Measurements from ENCODE around the gene KCNE3.

The KCNE3 gene

DNA sequence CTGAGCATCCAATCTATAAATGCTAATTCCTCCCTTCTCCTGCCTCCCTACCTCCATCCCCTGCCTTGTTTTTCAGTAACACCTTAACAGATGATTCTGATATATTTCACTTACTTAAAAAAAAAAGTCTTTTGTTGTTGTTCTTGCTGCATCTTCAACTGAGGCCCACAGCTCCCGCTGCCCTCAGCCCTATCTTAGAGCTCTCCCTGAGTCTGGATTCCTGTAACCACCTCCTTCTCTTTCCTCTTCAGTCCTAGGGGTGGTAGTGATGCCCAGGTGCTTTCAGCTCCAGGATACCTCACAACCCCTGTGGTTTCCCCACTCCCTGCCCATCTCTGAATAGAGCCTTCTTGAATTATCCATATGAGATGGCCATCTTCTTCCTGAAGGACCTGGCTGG is 3.7 kb upstream of the KCNE3 start:
- no peak for DNase-seq

DNA sequence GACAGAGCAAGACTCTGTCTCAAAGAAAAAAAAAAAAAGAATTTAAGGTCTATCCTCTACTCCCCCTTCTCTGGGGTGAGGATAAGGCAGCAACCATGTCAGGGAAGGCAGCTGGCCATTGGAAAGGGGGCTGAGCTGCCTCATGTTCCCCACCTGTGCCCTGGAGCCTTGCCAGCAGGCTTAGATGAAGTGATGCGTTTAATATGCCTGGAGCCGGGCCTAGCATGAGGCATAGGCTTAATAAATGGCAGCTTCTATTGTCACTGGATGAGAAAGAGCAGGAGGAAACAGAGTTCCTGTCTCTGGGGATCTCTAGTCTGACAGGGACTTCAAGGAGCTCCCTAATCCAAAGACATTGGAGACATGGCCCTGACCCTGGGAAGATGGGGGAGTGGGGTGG is 3.2 kb upstream of the KCNE3 start:
- DNase-seq: peak; percentile 68

DNA sequence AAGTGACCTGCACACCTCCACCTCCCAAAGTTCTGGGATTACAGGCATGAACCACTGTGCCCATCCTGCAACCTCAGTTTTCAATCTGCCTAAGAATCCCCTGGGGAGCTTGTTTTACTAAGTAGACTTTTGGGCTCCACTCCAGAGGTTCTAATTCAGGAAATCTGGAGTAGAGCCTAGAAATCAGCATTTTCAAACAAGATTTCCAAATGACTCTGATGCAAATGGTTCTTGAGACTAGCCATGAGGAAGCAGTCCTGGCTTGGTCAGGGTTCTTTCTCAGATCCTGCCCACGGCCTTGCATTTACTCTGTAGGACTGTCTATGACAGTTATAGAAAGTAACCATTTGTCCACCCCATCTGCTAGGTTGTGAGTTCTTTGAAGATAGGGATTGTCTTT is 1.6 kb upstream of the KCNE3 start:
- no peak for DNase-seq

DNA sequence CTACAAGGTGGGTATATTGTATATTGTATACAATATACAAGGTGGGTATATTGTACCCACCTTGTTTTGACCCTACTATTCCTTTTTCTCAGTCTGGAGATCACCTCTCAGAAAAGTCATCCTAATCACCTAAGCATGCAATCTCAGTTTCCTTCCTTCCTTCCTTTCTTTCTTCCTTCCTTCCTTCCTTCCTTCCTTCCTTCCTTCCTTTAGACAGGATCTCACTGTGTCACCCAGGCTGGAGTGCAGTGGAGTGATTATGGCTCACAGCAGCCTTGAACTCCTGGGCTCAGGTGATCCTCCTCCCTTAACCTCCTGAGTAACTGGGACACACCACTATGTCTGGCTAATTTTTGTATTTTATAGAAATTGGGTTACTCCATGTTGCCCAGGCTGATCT is 1.2 kb upstream of the KCNE3 start:
- DNase-seq: no peak

DNA sequence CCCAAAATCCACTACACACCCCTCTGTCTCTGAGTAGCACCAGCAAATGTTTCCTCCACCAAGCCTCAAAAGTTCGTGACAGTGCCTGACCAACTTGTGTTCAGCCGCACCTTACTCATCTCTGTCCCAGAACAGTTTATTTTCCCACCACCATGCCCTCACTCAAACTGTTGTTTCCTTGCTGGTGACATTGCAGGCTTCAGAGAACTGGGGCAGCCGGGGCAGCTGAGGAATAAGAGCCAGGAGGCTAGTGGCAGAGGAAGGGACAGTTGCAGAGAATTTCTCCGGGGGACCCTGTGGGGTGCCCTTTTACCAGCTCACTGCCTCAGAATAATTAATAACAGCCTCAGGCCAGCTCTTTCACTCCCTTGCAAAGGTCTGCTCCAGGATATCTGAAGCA is 709 bp upstream of the KCNE3 start:
- no peak for DNase-seq

DNA sequence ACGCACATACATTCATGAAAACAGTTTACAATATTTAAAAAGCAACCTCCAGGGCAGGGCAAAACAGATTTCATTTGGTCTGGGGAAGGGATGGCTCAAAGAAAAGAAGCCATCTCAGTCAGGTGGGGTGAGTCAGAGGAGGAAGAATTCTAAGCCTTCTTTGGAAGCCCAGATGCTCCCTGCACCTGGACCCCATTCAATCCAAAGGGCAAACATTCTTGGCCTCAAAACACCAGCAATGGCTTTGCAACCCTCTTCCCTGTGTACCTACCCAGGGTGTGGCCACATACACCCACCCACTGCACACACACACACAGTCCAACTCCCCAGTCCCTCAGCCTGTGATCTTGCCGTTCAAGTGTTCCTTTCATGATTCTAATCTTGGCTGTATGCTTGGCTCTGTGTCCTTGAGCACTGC is 2.0 kb downstream of the KCNE3 start:
- DNase-seq: no peak

DNA sequence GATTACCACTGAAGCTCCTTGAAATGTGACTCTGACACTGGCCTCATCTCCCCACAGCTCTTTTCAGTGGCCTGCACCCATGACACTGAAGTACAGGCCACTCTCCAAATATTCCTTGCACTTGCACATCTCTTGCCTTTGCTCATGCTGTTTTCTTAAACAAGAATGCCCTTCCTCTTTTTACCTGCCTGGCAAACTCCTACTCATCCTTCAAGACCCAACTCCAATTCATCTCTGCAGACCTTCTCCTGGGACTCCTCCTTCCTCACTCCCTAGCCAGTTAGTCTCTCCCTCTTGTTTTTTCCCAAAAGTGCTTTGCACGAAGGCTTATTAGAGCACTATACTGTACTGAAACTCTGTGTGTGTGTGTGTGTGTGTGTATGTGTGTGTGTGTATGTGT is 2.6 kb downstream of the KCNE3 start:
- DNase-seq: no peak

DNA sequence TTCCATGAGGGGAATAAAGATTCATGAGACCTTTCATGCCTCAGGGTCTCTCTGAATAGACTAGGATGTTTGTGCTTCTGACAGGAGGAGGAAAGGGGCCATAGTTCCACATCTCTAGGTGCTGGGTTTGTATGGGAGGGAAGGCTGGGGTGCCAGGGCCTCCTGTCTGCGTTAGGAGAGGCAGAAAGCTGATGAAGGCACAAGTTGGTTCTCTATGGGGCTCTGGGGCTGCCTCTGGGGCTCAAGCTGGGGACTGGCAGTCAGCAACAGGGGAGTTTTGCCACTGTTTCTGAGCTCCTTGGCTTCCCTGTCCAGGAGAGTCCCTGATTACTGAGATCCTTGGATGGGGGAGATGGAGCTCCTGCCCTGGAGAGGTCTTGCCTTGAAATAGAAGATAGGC is 4.1 kb downstream of the KCNE3 start:
- no peak for DNase-seq

DNA sequence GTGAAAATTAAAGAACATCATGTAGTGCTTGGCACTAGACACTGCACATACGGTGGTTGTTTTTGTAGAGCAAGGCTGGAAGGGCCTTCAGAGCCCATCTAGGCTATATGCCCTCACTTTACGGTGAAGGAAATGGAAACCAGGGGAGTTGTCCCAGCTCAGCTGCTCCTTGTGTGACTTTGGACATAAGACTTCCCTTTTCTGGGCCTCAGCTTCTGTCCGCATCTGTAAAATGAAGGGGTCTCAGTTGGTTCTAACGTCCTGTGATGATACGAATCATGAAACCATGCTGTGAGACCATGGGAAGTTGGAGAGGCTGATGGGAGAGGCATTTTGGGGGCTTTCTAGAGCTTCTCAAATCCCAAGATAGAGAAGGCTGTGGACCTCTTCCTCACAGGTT is 4.7 kb downstream of the KCNE3 start:
- no peak for DNase-seq

DNA sequence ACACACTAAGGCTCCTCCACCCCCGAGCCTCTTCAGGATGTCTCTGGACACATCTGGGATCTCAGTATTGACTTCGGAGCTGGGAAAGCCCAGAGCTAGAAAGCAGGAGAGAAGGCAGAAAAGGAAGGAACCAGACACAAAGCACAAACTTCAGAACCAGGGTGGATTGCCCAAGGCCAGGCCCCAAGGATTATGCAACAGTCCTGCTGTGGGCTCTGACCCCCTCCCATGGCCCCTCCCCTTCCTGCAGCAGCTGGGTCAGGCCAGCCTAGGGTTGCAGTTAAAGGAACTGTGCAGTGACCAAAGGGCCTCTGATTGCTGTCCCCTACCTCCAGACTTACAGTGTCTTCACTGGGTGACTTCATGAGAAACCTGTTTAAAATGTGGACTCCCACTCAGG is 5.3 kb downstream of the KCNE3 start:
- no peak for DNase-seq

DNA sequence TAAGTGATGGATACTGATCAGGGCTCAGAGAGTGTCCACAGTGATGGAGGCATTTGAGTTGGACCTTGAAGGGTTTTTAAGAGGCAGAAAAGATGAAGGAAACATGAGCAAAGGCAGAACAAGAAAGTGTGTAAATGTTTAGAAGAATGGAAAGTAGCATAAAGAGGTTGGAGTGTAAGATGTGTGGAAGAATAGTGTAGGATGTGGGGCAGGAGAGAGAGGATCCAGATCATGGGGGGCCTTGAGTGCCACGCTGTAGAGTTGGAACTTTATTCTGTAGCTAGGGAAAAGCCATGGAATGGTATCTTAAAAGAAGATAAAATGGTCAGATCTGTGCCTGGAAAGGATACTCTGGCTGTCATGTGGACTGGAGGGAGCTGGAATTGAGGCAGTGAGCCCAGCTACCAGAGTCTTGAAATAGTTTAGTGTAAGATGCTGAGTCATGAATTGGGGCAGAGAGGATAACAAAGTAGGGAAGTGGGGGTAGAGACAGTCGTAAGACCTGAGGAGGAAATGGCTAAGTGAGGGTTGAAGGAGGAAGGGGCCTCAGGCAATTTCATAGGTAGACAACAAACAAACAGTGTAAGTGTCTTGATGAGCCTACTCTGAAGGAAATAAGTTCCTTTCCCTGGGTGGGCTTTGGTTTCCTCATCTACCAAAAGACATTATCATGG is 6.7 kb downstream of the KCNE3 start:
- no peak for DNase-seq

DNA sequence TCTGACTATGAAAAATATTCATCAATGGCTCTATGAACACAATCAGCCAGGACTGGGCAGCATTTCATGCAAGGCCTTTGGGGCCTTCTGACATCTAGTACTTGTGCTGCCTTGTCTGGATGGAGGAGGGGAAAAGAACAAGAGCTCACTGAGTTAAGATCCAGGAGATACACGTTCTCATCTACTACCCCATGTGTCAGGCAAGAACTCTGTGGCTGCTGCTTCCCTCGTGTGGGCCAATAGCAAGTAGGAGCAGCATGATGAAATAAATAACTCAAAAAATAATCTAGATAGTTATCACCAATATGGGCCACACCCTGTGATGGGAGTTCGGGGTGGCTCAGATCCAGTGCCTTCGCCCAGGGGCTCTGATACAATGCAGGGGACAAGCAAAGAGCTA is 7.3 kb downstream of the KCNE3 start:
- no peak for DNase-seq

DNA sequence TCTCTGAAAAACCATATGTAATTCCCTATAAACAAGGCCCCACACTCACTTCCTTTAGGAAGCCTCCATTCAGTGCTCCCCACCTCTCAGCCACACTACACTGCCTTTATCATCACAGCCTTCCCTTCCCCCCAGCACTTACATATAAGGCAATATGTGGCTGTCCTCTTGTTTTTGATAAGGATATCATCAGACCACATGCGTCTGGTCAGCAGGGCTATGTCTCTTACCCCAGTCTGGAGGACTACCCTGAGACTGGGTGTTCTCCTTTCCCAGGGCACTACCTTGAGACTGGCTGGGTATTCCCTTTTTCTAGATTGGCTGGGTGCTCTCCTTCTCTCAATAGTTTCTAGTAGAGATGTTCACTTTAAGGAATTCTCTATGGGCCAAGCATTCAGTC is 7.8 kb downstream of the KCNE3 start:
- no peak for DNase-seq

DNA sequence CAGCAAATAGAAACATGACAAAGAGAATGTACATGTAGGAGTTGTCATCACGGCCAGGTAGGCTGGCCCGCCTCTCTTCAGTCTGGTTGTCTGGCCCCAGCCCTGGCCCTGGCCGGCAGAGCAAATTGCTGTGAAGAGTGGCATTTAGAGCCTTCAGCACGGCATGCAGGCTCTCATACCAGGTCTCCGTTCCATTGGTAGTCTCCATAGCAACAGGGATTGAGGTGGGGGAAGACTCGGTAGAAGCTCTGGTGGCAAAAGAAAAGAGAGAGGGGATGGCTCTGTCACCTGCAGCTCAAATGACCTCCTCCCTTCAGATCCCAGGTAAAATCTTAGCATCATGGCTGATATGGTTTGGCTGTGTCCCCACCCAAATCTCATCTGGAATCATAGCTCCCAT is 10.0 kb downstream of the KCNE3 start:
- DNase-seq: no peak

DNA sequence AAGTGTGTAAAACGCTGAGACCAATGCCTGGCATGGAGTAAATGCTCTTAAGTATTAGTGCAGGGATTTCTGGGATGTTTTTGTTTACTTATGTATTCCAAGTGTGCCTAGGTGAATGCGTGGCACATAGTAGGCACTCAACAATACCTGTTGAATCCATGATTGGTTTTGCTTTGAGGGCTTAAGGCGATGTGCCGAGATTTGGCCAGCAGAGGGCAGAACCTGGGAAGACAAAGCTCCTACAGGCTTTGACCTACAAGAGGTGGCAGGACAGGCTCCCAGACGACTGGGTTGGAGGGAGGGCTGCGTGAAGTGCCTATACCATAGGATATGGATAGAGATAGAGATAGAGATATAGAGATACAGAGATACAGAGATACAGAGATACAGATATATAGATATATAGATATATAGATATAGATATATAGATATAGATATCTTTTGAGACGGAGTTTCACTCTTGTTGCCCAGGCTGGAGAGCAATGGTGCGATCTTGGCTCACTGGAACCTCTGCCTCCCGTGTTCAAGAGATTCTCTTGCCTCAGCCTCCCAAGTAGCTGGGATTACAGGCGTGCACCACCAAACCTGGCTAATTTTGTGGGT is 13.9 kb downstream of the KCNE3 start:
- DNase-seq: peak; percentile 17

DNA sequence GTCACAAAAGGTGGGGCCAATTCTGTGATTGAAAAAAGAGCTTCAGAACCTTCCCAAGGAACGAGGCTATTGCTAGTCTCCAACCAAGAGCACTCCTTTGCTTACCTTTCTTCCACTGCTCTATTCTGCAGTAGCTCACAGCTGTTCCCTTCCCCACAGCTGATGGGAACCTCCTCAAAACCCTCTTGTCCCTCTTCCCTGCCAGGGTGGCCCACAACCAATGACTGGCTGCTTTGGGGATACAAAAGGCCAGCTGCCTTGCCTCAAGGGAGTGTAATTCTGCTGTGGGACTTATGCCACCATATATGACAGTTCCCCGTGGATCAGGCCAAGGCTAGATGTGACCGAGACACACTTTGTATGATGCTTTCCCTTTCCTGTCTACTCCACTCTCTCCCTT is 15.0 kb downstream of the KCNE3 start:
- no peak for DNase-seq

DNA sequence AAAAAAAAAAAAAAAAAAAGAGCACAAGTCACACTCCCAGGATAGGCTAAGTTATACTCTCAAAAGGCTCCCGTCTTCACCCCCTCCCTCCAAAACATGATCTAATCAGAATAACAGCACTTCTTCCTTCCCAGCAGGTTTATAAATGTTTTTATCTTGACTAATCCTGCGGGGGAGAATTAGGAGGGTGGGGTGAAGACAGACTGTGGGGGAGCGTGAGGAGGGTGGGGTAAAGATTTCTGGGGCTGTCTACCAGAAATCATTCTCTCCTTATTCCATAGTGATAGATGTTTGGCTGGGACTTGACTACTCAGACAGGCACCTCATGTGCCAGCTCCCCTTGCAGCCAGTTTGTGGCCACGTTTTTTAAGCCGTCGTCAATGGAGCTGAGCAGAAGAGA is 17.0 kb downstream of the KCNE3 start:
- DNase-seq: no peak

DNA sequence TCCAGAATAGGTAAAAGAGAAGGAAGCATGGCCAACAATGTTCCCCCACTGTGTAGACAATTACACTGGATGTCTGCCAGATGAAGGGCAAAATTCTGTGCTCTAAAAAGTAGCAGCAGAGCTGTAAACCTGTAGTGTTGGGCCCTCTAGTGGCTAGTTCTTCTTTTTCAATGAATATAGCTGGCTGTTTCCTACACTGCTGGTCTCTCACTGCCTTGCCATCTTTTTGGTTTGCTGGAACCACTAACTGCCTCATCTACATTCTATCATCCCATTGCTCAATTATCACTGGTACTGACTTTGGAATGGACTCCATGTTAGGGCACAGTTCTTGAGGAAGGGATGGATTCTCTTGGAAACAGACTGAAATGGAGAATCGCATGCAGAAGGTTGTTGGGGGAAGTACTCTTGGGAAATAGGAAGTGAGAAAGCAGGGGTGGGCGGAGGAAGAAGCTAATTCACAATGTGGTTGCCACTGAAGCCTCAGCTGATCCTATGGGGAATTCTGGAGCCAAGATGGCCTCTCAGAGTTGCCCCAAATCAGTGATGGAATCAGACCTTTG is 17.9 kb downstream of the KCNE3 start:
- DNase-seq: peak; percentile 61

DNA sequence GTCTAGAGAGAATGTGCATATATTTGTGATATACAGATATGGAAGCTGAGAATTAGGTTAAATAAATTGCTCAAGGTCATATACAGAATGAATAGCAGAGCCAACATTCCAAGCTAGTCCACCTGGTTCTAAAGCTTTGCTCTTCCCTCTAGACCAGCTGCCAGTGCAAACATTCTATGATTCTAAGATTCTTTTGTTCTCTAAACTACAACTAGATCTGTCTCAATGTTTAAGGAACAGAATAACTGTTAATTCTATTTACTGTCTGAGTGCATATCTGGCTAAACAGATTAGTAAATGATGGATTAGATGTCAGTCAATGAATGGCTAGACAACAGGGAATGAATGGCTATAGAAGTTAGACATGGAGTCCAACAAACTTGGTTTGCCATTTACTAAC is 19.6 kb downstream of the KCNE3 start:
- DNase-seq: no peak

DNA sequence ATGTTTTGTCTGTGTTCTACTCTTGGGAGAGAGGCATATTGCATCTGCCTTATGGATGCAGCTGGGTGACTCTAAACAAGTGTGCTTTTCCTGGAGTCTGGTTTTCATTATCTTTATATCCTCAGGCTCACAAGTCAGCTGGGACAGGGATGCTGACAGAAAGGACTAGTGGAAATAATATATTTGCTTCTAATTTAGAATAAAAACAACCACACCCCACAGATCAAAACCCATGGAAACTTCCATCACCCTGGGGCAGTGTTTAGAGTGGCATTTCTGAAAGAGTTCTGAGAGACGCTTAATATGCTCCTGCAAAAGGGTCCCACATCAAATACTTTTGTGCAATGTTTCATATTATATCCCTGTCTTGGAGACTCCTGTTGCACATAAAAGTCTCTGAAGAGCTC is 20.8 kb downstream of the KCNE3 start:
- DNase-seq: no peak

DNA sequence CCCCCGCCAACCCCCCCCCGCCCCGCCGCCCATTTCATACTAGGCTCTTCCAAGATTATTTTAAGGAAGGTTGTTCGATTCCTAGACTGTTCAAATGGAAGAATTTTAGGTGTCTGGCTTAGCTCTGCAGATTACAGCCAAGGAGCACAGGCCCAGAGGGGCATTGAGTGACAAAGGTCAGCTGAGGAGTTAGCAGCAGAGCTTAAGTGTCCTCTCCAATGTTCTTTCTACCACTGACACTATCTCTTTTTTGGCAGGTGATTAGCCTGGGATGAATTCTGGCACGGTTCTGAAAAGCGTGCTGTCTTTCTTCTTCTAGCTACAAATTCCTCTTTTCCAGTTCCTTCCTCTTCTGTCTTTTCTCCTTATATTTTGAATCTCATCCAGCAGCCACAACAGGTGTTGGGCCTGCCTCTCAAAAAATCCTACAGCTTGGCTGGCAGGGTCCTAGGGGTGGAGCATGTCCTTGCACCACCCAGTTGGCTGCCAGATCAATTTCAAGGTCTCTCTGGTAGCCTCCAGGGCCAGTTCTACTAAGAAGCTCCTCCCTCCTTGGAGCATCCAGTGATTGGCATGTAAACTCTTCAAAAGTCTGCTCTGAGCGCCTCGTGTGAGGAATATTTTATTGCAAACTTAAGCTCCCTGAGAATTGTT is 23.0 kb downstream of the KCNE3 start:
- DNase-seq: no peak

DNA sequence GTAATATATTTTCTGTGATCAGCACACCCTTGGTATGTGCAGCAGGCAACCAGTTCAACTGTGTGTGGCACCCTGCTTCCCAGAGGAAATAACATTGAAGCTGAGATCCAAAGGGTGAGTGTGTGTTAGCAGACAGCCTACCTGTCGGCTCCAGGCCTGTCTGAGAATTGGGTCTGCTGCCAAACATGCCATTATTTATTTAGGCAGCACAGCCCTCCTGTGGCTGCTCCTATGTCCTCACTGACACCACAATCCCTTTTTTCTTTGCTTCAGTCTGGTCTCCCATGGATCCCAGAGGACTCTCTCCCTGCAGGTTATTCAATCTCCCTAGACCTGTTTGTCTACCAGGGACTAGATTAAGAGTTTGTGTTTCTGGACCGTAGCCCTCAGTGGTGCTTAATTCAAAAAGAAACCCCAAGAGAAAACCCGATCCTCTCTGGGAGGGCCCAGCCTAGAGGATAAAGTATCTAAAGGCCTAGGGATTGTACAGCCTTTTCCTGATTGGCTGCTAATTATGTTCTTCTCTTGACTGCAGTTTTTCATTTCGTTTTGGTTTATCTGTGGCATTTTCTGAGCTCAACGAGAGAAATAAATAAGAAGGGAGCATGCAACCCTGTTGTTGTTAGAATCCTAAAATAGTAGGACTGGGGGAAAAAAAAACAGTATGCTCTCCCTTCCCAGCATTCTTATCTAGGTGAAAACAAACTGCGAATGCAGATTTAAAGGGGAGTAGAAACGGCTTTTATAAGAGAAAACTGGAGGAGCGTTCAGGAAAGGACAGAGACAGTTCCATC is 24.1 kb downstream of the KCNE3 start:
- DNase-seq: peak; percentile 56

DNA sequence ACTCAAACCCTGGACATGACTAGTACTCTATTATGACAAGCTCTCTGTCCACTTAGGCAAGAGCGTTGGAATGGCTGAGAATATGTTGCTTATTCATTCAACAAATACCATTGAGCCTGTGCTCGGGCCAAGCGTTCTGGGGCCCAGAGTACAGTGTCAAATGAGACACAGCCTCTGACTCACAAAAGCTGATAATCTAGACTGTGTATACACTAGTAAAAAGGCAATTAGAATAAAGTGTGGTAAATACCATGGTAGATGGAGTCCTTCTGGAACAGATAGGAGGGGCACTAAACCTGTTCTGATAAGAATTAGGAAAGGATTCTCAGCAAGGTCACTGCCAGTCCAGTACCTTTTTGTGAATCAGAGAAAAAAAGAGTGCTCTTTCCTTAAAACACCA is 24.7 kb downstream of the KCNE3 start:
- DNase-seq: no peak

DNA sequence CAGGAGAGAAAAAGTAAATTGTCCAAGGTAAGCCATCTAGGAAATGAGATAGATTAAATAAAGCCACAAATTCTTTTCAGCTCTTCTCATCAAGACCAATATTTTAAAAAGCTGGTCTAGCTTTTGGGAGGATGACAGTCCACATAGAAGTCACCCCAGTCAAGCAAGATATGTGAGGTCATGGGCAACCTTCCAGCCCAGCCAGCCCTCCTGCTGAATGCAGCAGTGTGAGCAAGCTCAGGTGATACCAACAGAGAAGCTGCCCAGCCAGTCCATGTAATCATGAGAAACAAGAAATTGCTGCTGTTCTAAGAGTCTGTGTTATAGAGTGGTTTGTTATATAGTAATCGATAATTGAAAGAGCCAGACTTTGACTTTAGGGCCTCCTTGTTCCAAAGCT is 28.7 kb downstream of the KCNE3 start:
- DNase-seq: no peak

Data from NCI-H1694 treated with DMSO at 0.1 percent for 48 hours (cell line).